GM12878 (cell line): ENCODE results near the gene VRK3. TPM values are rescaled to one million over a fixed set of nuclear protein-coding genes. Genes with fewer than 3 reads are reported as not detected.

Experiments
- ATAC-seq: fragments of 200-7000 bp; cut with Tn5 transposase; 3 replicates; pipeline ENCODE4 v1.9.1; 2020; ENCODE audit warnings: mild to moderate bottlenecking, moderate library complexity
- BruUV-seq: library from RNA; stranded (reverse); fragments of 400-500 nt; replicated peaks from 2 replicates; lab custom pipeline; 2021; lab: Mats Ljungman, UMichigan
- CTCF ChIA-PET: fragments of 300-600 bp; sonication (Branson Sonifier 250); formaldehyde crosslinking; extraction: SDS; loops from one replicate; lab custom pipeline; 2021; ENCODE audit warnings: inconsistent platforms; lab: Yijun Ruan, JAX
- POLR2A ChIA-PET: fragments of 350-600 bp; formaldehyde crosslinking; extraction: SDS; loops from one replicate; lab custom pipeline; 2021; ENCODE audit warnings: inconsistent platforms; lab: Charles Lee
- RAD21 ChIA-PET: fragments of 300-600 bp; sonication (Branson Sonifier 250); formaldehyde crosslinking; loops from one replicate; lab custom pipeline; 2023; ENCODE audit warnings: antibody characterized with exemption; ENCODE audit not compliant: unreplicated experiment; lab: Charles Lee
- SMC1A ChIA-PET: fragments of 300-600 bp; sonication (Branson Sonifier 250); formaldehyde crosslinking; loops from one replicate; lab custom pipeline; 2023; ENCODE audit not compliant: unreplicated experiment, uncharacterized antibody; lab: Charles Lee
- DNase-seq: peaks from one replicate; pipeline ENCODE4 v3.0.0-alpha.2; 2011; ENCODE audit warnings: low read depth, low spot score
- FAIRE-seq: peaks from 3 replicates; lab custom pipeline; 2011; peaks lifted over from hg19 to GRCh38; lab: Jason Lieb, UNC
- H2AFZ ChIP-seq: 2 replicates; pipeline ENCODE4 v1.6.0; 2011; ENCODE audit warnings: low read depth, low read length, control low read depth; ENCODE audit not compliant: control insufficient read depth
- H3K27ac ChIP-seq: 2 replicates; pipeline ENCODE4 v1.5.1; 2011; ENCODE audit warnings: control low read depth; ENCODE audit not compliant: control insufficient read depth, insufficient read depth
- H3K27me3 ChIP-seq, 2 experiments: replicated peaks in 1 of 2; 2 replicates each; pipeline versions ENCODE4 v1.6.0 to v1.6.1; 2011; ENCODE audit warnings: low read length in 1 of 2; ENCODE audit not compliant: control insufficient read depth in 2 of 2, insufficient read depth in 2 of 2
- H3K36me3 ChIP-seq, 2 experiments: 2 replicates each; pipeline ENCODE4 v1.5.1; 2011; ENCODE audit warnings: low read length in 1 of 2; ENCODE audit not compliant: control insufficient read depth in 2 of 2, insufficient read depth in 2 of 2
- H3K4me1 ChIP-seq: 2 replicates; pipeline ENCODE4 v1.6.1; 2011; ENCODE audit warnings: mild to moderate bottlenecking, low read length, moderate library complexity, mixed read lengths; ENCODE audit not compliant: control insufficient read depth, insufficient read depth
- H3K4me2 ChIP-seq: 2 replicates; pipeline ENCODE4 v1.6.0; 2011; ENCODE audit warnings: control low read depth; ENCODE audit not compliant: control insufficient read depth, insufficient read depth
- H3K4me3 ChIP-seq: fragments of 200-600 bp; sonication (generic); 2 replicates; pipeline ENCODE4 v1.5.1; 2016
- H3K79me2 ChIP-seq: 2 replicates; pipeline ENCODE4 v1.6.0; 2011; ENCODE audit warnings: low read length; ENCODE audit not compliant: control insufficient read depth, insufficient read depth
- H3K9ac ChIP-seq: 2 replicates; pipeline ENCODE4 v1.8.0; 2011; ENCODE audit warnings: low read length, control low read depth, mixed read lengths; ENCODE audit not compliant: control insufficient read depth, insufficient read depth
- H3K9me3 ChIP-seq: replicated peaks from 3 replicates; pipeline ENCODE4 v1.5.1; 2011; ENCODE audit warnings: mild to moderate bottlenecking, low read length; ENCODE audit not compliant: control insufficient read depth, insufficient read depth
- H4K20me1 ChIP-seq: 2 replicates; pipeline ENCODE4 v1.6.0; 2011; ENCODE audit not compliant: control insufficient read depth, insufficient read depth
- EED ChIP-seq: sonication (generic); IDR thresholded peaks from 2 replicates; pipeline ENCODE4 v1.6.1; 2016; ENCODE audit warnings: antibody characterized with exemption, low read depth
- MXI1 ChIP-seq: fragments of 150-350 bp; IDR thresholded peaks from 2 replicates; pipeline ENCODE4 v1.6.1; 2011; ENCODE audit warnings: low read depth, mild to moderate bottlenecking, inconsistent platforms, low read length, improper control_type of control experiment
- NBN ChIP-seq: fragments of 450-650 bp; IDR thresholded peaks from 2 replicates; pipeline ENCODE4 v1.6.1; 2016
- SREBF2 ChIP-seq: IDR thresholded peaks from 2 replicates; pipeline ENCODE4 v1.6.1; 2012; ENCODE audit warnings: mild to moderate bottlenecking, low read length
- TCF7 ChIP-seq: IDR thresholded peaks from 2 replicates; pipeline ENCODE4 v1.6.1; 2014; ENCODE audit warnings: antibody characterized with exemption, borderline replicate concordance
- ZBTB4 ChIP-seq: fragments of 450-650 bp; formaldehyde crosslinking; IDR thresholded peaks from 2 replicates; pipeline ENCODE4 v1.4.0; 2022; ENCODE audit warnings: mild to moderate bottlenecking, moderate library complexity
- ZNF207 ChIP-seq: fragments of 450-650 bp; IDR thresholded peaks from 2 replicates; pipeline ENCODE4 v1.6.1; 2014; ENCODE audit warnings: antibody characterized with exemption, mild to moderate bottlenecking, borderline replicate concordance
- WGBS: methylation state at CpG from one replicate; pipeline ENCODE4 v1.1.6; 2016; ENCODE audit warnings: low lambda C conversion rate; ENCODE audit not compliant: insufficient replicate concordance, insufficient coverage; ENCODE audit errors: missing lambda C conversion rate; 5-methylcytosine and 5-hydroxymethylcytosine counted together
- in situ Hi-C: fragments of 300-500 bp; cut with MboI; formaldehyde crosslinking; loops from 9 replicates; pipeline ENCODE4 v1.14.3; 2018; ENCODE audit warnings: mixed read lengths
- intact Hi-C: fragments of 100-400 bp; cut with micrococcal nuclease; formaldehyde crosslinking; loops from one replicate; pipeline ENCODE4 v1.14.2; 2022; ENCODE audit not compliant: unreplicated experiment
- polyA plus RNA-seq, 11 experiments: library from polyadenylated mRNA; depleted of rRNA in 4 of 11; unstranded in 6 of 11; stranded (reverse) in 5 of 11; fragments of >200 nt; fragmentation: Nextera tagmentation in 4 of 11; fragmentation: Illumina TruSeq in 1 of 11; extraction: Ambion mirVana in 4 of 11; extraction: Trizol in 1 of 11; gene quantifications; 1 replicate in 1 of 11; 2 replicates in 10 of 11; pipeline versions ENCODE4 v1.2.1 to v1.2.3, GENCODE V29; 2011 to 2016; ENCODE audit warnings: inconsistent platforms in 2 of 11, missing spikeins in 2 of 11, low read depth in 1 of 11
- total RNA-seq, 4 experiments: library from RNA; depleted of rRNA in 3 of 4; stranded (reverse); fragments of >200 nt in 3 of 4; fragmentation: Illumina TruSeq in 1 of 4; extraction: Trizol in 1 of 4; gene quantifications; 2 replicates each; pipeline versions ENCODE4 v1.2.1 to v1.2.3, GENCODE V29; 2013 to 2021

The VRK3 gene
- total and polyA plus RNA-seq, 10 of the 15 experiments (the other 5 are each of a cell fraction or from before 2014, with no cell fraction given) = 17.3 to 61.9 (median 35.5) TPM

- ChIA-PET POLR2A (interaction anchor here (0.6 kb wide), 1 partner anchor 25 kb away, joined by 3 read pairs; no protein-coding TSS in a partner anchor), CTCF (interaction anchor here (1.2 kb wide), 1 partner anchor 10 kb away, joined by 4 read pairs; no protein-coding TSS in a partner anchor), SMC1A (no interaction called here), RAD21 (no interaction called here)
- no peak overlapping the region for H3K4me3 ChIP-seq
- H3K36me3 ChIP-seq = peaks cover 20 to 25% of the 10 kb centered on the region in 2 experiments; a peak in 3 of 4 replicates
- BruUV-seq = no TSS peak
- DNase-seq = no peak
- H3K79me2 ChIP-seq = no peaks in the 10 kb centered on the region; the same call in 1 of the 2 replicates
- H3K4me2 ChIP-seq = no peak overlapping the region
- no peak overlapping the region for H3K9ac ChIP-seq
- H3K27me3 ChIP-seq = no peaks in the 10 kb centered on the region
- no peak for FAIRE-seq
- no peaks in the 10 kb centered on the region for H3K9me3 ChIP-seq
- intact Hi-C loops (no loop called here), in situ Hi-C loops (no loop called here)
- no peak for ATAC-seq
- peaks cover 16% of the 10 kb centered on the region for H3K4me1 ChIP-seq
- no peak overlapping the region for H3K27ac ChIP-seq
- no peaks in the 10 kb centered on the region for H4K20me1 ChIP-seq
- TF ChIP-seq ZBTB4 (CRISPR knock-in tag) = no peak
- TF ChIP-seq TCF7 = no peak
- TF ChIP-seq SREBF2 = no peak
- no peak for TF ChIP-seq ZNF207
- no peak for TF ChIP-seq NBN
- no peak for TF ChIP-seq EED
- TF ChIP-seq MXI1 = no peak
- TF ChIP-seq, all 136 proteins: peak for 0
- no peak overlapping the region for H2AFZ ChIP-seq
- WGBS = 95% methylated on average over 6 of the region's 6 CpGs
Measured at GRCh38 chr19:50002386-50002960, 22.7 kb downstream of the VRK3 start.
